GM19455 (cell line): ENCODE data around the gene GAL3ST2.
"Not testable (repeated sequence)": the region's sequence is repeated elsewhere in the genome, so short reads cannot be mapped to it uniquely, and the experiment has no call there.

Source experiments
- ATAC-seq: cut with Tn5 transposase; IDR thresholded peaks from one replicate; pipeline ENCODE4 v1.9.1; 2021; ENCODE audit not compliant: unreplicated experiment

GAL3ST2 gene

GRCh38 chr2:241767464-241768250 is 9.0 kb upstream of the GAL3ST2 start:
- no peak for ATAC-seq

- ATAC-seq, result no peak
Measured at GRCh38 chr2:241768251-241768711, 8.3 kb upstream of the GAL3ST2 start.

GRCh38 chr2:241768850-241769249 is 7.8 kb upstream of the GAL3ST2 start:
- no peak for ATAC-seq

- ATAC-seq, result no peak
Measured at GRCh38 chr2:241769819-241770184, 6.8 kb upstream of the GAL3ST2 start.

GRCh38 chr2:241770185-241770935 is 6.3 kb upstream of the GAL3ST2 start:
- no peak for ATAC-seq

GRCh38 chr2:241770936-241771285 is 5.7 kb upstream of the GAL3ST2 start:
- ATAC-seq, result no peak

GRCh38 chr2:241771286-241772062 is 5.1 kb upstream of the GAL3ST2 start:
- ATAC-seq, result no peak

- ATAC-seq, result no peak
Measured at GRCh38 chr2:241772063-241772499, 4.5 kb upstream of the GAL3ST2 start.

- no peak for ATAC-seq
Measured at GRCh38 chr2:241773511-241774418, 2.9 kb upstream of the GAL3ST2 start.

GRCh38 chr2:241774419-241775222 is 2.0 kb upstream of the GAL3ST2 start:
- no peak for ATAC-seq

- ATAC-seq, result no peak
Measured at GRCh38 chr2:241775223-241776177, 1.1 kb upstream of the GAL3ST2 start.

GRCh38 chr2:241777170-241777685 is 606 bp downstream of the GAL3ST2 start:
- no peak for ATAC-seq

- no peak for ATAC-seq
Measured at GRCh38 chr2:241777686-241778627, 1.3 kb downstream of the GAL3ST2 start.

- no peak for ATAC-seq
Measured at GRCh38 chr2:241780939-241781569, 4.4 kb downstream of the GAL3ST2 start.

GRCh38 chr2:241782053-241782452 is 5.4 kb downstream of the GAL3ST2 start:
- not testable (repeated sequence) for ATAC-seq

GRCh38 chr2:241788135-241788534 is 11.5 kb downstream of the GAL3ST2 start:
- no peak for ATAC-seq

GRCh38 chr2:241788572-241788971 is 11.9 kb downstream of the GAL3ST2 start:
- ATAC-seq, result no peak
